GM19238 (cell line): ENCODE results near the gene POLR3B.

ENCODE experiments used
- DNase-seq: peaks from one replicate; pipeline ENCODE4 v3.0.0; 2011; ENCODE audit warnings: low spot score; ENCODE audit not compliant: insufficient read length

POLR3B gene

DNA sequence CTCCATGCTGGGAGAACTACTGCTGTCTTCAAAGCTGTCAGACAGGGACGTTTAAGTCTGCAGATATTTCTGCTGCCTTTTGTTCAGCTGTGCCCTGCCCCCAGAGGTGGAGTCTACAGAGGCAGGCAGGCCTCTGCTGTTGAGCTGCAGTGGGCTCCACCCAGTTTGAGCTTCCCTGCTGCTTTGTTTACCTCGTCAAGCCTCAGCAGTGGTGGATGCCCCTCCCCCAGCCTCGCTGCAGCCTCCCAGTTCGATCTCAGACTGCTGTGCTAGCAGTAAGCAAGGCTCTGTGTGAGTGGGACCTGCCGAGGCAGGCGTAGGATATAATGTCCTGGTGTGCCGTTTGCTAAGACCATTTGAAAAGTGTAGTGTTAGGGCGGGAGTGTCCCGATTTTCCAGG is 193.9 kb downstream of the POLR3B start:
- DNase-seq: no peak

DNA sequence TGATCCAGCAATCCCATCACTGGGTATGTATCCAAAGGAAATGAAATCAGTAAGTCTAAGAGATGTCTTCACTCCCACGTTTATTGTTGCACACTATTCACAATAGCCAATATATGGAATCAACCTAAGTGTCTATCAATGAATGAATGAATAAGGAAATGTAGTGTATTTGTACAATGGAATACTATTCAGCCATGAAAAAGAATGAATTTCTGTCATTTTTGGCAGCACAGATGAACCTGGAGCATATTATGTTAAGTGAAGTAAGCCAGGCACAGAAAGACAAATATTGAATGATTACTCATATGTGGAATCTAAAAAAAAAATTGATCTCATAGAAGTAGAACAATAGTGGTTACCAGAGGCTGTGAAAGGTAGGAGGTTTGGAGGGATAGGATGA is 194.7 kb downstream of the POLR3B start:
- DNase-seq: no peak
